Caco-2 (cell line): ENCODE measurements around the gene TTC7B. TPM values are rescaled to one million over a fixed set of nuclear protein-coding genes. Genes with fewer than 3 reads are reported as not detected.
"Not testable (repeated sequence)": the region's sequence is repeated elsewhere in the genome, so short reads cannot be mapped to it uniquely, and the experiment has no call there.

Experiments
- BruUV-seq: library from RNA; stranded (reverse); fragments of 400-500 nt; replicated peaks from 2 replicates; lab custom pipeline; 2021; lab: Mats Ljungman, UMichigan
- CTCF ChIA-PET: fragments of 300-600 bp; sonication (Branson Sonifier 250); formaldehyde crosslinking; loops from one replicate; lab custom pipeline; 2022; ENCODE audit warnings: antibody characterized with exemption; lab: Charles Lee
- POLR2A ChIA-PET: fragments of 300-600 bp; sonication (Branson Sonifier 250); formaldehyde crosslinking; loops from one replicate; lab custom pipeline; 2022; ENCODE audit warnings: antibody characterized with exemption; lab: Charles Lee
- DNase-seq, 2 experiments: peaks; one replicate each; pipeline versions ENCODE4 v3.0.0 to v3.0.0-alpha.2; 2020 to 2022
- H3K27me3 ChIP-seq: replicated peaks from 2 replicates; pipeline ENCODE4 v1.6.0; 2011; ENCODE audit warnings: low read length; ENCODE audit not compliant: control insufficient read depth, insufficient read depth
- H3K36me3 ChIP-seq: 2 replicates; pipeline ENCODE4 v1.5.1; 2011; ENCODE audit warnings: low read length; ENCODE audit not compliant: control insufficient read depth, insufficient read depth
- H3K4me1 ChIP-seq: fragments of 250-450 bp; sonication (Bioruptor Pico); 2 replicates; pipeline ENCODE4 v1.5.1; 2020; ENCODE audit warnings: mild to moderate bottlenecking
- H3K4me3 ChIP-seq: 2 replicates; pipeline ENCODE4 v1.5.1; 2011; ENCODE audit warnings: low read depth, mild to moderate bottlenecking, control low read depth, low read length
- H3K9me3 ChIP-seq: fragments of 250-450 bp; sonication (Bioruptor Pico); 2 replicates; pipeline ENCODE4 v1.5.1; 2020; ENCODE audit warnings: mild to moderate bottlenecking, moderate library complexity
- H3K27ac Mint-ChIP-seq: one replicate; pipeline ENCODE4 v1.8.0; 2022; ENCODE audit warnings: mixed read lengths; ENCODE audit not compliant: unreplicated experiment
- H3K27me3 Mint-ChIP-seq: one replicate; pipeline ENCODE4 v1.8.0; 2022; ENCODE audit warnings: mixed read lengths; ENCODE audit not compliant: insufficient read depth, unreplicated experiment
- H3K36me3 Mint-ChIP-seq: one replicate; pipeline ENCODE4 v1.8.0; 2022; ENCODE audit warnings: mild to moderate bottlenecking, mixed read lengths; ENCODE audit not compliant: insufficient read depth, unreplicated experiment
- H3K4me1 Mint-ChIP-seq: one replicate; pipeline ENCODE4 v1.8.0; 2022; ENCODE audit warnings: low read depth, mixed read lengths; ENCODE audit not compliant: unreplicated experiment
- H3K4me3 Mint-ChIP-seq: one replicate; pipeline ENCODE4 v1.8.0; 2022; ENCODE audit warnings: mild to moderate bottlenecking, moderate library complexity, mixed read lengths; ENCODE audit not compliant: unreplicated experiment
- H3K9me3 Mint-ChIP-seq: one replicate; pipeline ENCODE4 v1.8.0; 2022; ENCODE audit warnings: mixed read lengths; ENCODE audit not compliant: unreplicated experiment
- intact Hi-C: fragments of 100-400 bp; cut with micrococcal nuclease; formaldehyde crosslinking; loops from one replicate; pipeline ENCODE4 v1.10.0; 2022; ENCODE audit not compliant: unreplicated experiment
- total RNA-seq: library from RNA; stranded (reverse); gene quantifications from 2 replicates; pipeline ENCODE4 v1.2.3, GENCODE V29; 2022
- TF ChIP-seq, protein P1 (sequence below), 2 experiments: fragments of 200-600 bp in 1 of 2; IDR thresholded peaks; 1 replicate in 1 of 2; 2 replicates in 1 of 2; pipeline versions ENCODE4 v1.5.1 to v1.8.0; 2011 to 2022; ENCODE audit warnings: antibody characterized with exemption in 1 of 2, control low read depth in 1 of 2, inconsistent platforms in 1 of 2, low read depth in 1 of 2, low read length in 1 of 2, mild to moderate bottlenecking in 1 of 2, moderate library complexity in 1 of 2; ENCODE audit not compliant: insufficient read depth in 1 of 2, severe bottlenecking in 1 of 2, unreplicated experiment in 1 of 2

TTC7B gene
- total RNA-seq, 1 experiment from 2014 or later, result 28.5 TPM

DNA sequence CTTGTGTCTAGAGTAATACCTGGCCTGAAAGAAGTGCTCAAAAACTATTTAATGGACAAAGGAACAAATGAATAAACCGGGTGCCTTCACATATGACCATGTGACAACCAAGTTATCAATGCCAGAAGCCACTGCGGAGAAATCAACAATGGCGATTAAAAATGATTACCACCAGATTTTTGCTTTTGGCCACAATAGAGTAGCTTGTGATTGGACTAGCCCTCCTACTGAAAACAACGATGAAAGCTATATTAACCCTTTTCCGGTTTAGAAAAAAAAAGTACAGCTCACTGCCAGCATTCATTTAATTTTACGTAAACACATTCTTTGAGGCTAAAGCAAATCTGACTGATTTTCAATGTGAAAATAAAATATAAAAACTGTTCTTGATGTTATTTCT, 41.6 kb upstream of the TTC7B start:
- ChIA-PET POLR2A (no interaction called here), CTCF (interaction anchor here (0.9 kb wide), 1 partner anchor 45 kb away, joined by 3 read pairs; no protein-coding TSS in a partner anchor)
- Mint-ChIP-seq H3K4me1 (no peaks in the 10 kb centered on the region), H3K27ac (no peak overlapping the region), H3K4me3 (no peak overlapping the region), H3K27me3 (no peaks in the 10 kb centered on the region), H3K36me3 (no peaks in the 10 kb centered on the region), H3K9me3 (no peaks in the 10 kb centered on the region)
- TF ChIP-seq, protein P1, sequence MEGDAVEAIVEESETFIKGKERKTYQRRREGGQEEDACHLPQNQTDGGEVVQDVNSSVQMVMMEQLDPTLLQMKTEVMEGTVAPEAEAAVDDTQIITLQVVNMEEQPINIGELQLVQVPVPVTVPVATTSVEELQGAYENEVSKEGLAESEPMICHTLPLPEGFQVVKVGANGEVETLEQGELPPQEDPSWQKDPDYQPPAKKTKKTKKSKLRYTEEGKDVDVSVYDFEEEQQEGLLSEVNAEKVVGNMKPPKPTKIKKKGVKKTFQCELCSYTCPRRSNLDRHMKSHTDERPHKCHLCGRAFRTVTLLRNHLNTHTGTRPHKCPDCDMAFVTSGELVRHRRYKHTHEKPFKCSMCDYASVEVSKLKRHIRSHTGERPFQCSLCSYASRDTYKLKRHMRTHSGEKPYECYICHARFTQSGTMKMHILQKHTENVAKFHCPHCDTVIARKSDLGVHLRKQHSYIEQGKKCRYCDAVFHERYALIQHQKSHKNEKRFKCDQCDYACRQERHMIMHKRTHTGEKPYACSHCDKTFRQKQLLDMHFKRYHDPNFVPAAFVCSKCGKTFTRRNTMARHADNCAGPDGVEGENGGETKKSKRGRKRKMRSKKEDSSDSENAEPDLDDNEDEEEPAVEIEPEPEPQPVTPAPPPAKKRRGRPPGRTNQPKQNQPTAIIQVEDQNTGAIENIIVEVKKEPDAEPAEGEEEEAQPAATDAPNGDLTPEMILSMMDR (IDR thresholded peaks at IDR 0.05; ENCODE audit: insufficient read depth in 1 of 2, low read depth in 1 of 2, low read length in 1 of 2, severe bottlenecking in 1 of 2, unreplicated experiment in 1 of 2), result no peak
- Histone ChIP-seq H3K9me3 (no peaks in the 10 kb centered on the region), H3K4me3 (no peak overlapping the region), H3K4me1 (no peaks in the 10 kb centered on the region), H3K27me3 (no peaks in the 10 kb centered on the region), H3K36me3 (no peaks in the 10 kb centered on the region)
- no TSS peak for BruUV-seq
- DNase-seq, result no peak
- intact Hi-C loops, result no loop called here

DNA sequence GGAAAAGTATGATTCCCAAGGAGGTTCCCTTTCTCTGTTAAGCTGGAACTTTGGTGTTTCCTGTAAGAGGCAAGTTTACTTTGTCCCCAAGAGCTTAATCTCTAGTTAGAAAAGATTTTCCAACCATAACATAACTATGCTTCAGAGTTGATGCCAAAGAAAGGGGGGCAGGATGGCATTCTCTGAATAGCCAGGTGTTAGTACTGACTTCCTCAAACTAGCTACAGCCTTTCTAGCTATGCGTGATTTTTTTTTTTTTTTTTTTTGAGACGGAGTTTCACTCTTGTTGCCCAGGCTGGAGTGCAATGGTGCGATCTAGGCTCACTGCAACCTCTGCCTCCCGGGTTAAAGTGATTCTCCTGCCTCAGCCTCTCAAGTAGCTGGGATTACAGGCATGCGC, 39.9 kb upstream of the TTC7B start:
- H3K4me3 ChIP-seq, DNase-seq, H3K4me1 Mint-ChIP-seq, H3K27ac Mint-ChIP-seq, H3K9me3 Mint-ChIP-seq, CTCF ChIA-PET, H3K9me3 ChIP-seq, H3K36me3 Mint-ChIP-seq, BruUV-seq, H3K4me3 Mint-ChIP-seq, H3K4me1 ChIP-seq, POLR2A ChIA-PET, intact Hi-C loops, H3K36me3 ChIP-seq, H3K27me3 ChIP-seq, H3K27me3 Mint-ChIP-seq: not testable (repeated sequence)

DNA sequence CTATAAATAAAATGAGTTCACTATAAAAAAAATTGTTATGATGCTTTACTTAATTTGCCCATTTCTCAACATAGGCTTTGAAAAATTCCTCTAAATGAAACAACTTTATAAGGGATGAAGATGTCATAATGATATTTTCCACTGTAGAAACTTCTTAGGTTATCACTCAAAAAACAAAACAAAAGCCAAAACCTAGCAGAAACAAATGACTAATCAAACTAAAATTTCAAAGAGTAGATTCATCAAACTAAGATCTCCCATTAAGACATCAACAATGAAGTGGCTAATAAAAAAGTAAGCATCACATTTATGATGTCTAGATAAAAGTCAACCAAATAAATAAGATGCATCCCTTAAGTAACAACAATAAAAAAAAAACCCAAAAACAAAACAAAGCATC, 36.9 kb upstream of the TTC7B start:
- H3K27me3 Mint-ChIP-seq, result no peaks in the 10 kb centered on the region
- Histone ChIP-seq H3K27me3 (no peaks in the 10 kb centered on the region), H3K9me3 (no peaks in the 10 kb centered on the region), H3K4me1 (no peaks in the 10 kb centered on the region; the same call in 1 of the 2 replicates), H3K36me3 (no peaks in the 10 kb centered on the region), H3K4me3 (no peak overlapping the region)
- DNase-seq, result no peak
- peaks cover 6% of the 10 kb centered on the region for H3K4me1 Mint-ChIP-seq
- no peaks in the 10 kb centered on the region for H3K9me3 Mint-ChIP-seq
- TF ChIP-seq, protein P1 (IDR thresholded peaks at IDR 0.05; ENCODE audit: insufficient read depth in 1 of 2, low read depth in 1 of 2, low read length in 1 of 2, severe bottlenecking in 1 of 2, unreplicated experiment in 1 of 2), result no peak
- POLR2A ChIA-PET, result no interaction called here
- CTCF ChIA-PET, result no interaction called here
- H3K27ac Mint-ChIP-seq, result no peak overlapping the region
- H3K36me3 Mint-ChIP-seq, result no peaks in the 10 kb centered on the region
- H3K4me3 Mint-ChIP-seq, result no peak overlapping the region
- intact Hi-C loops, result no loop called here
- no TSS peak for BruUV-seq
